Upper lobe of left lung (tissue), 4 donors: ENCODE data around the gene THBS2.

Source experiments
- CTCF ChIP-seq, 6 experiments: fragments of 450-650 bp in 4 of 6; fragments of 200-600 bp in 2 of 6; sonication (generic) in 2 of 6; IDR thresholded peaks; one replicate each; pipeline ENCODE4 v1.5.1; 2016 to 2019; ENCODE audit warnings: antibody characterized with exemption in 6 of 6
- POLR2AphosphoS5 ChIP-seq, 2 donors: sonication (generic); formaldehyde crosslinking; IDR thresholded peaks; one replicate each; pipeline ENCODE4 v1.5.1; 2017; ENCODE audit warnings: antibody characterized with exemption in 2 of 2

DNA sequence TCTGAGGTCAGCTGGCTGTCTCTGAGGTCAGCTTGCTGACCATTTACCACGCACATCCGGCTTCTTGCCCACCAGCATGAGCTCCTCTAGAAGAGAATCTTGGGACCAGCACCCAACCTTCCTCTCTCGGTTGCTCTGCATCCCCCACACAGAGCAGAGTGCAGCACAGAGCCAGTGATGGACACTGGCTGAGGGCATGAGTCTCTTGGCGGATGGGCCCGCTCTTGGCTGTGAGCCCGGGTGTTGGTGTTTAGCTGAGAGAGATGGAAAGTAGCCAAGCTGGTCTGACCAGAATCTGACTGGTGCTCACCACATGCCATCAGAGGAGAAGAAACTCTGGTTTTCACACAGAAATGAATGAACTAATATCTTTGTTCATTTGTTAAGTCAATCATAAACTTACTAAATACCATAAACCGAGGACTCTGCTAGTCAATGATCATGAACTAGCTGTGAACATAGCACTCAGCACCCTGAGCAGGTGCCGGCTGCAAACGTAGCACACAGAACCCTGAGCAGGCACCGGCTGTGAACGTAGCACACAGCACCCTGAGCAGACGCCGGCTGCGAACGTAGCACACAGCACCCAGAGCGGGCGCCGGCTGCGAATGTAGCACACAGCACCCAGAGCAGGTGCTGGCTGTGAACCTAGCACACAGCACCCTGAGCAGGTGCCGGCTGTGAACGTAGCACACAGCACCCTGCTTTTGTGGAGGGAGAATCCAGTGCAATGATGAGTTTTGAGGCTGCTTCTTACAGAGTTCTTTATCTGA lies 10.4 kb upstream of the THBS2 start:
- TF ChIP-seq POLR2AphosphoS5 (IDR thresholded peaks at IDR 0.05) (no peak), CTCF (IDR thresholded peaks at IDR 0.05) (no peak)
